ENCODE results near the gene ILRUN.
"Not testable (repeated sequence)": the region's sequence is repeated elsewhere in the genome, so short reads cannot be mapped to it uniquely, and the experiment has no call there.

ILRUN gene

GRCh38 chr6:34697904-34698559 is 1.5 kb upstream of the ILRUN start:
- H3K27ac ChIP-seq (ENCODE audit: low read depth, low read length, severe bottlenecking), result no peak overlapping the region
- H3K36me3 ChIP-seq (ENCODE audit: control insufficient read depth, insufficient read depth, low read length), result peaks cover 4% of the 10 kb centered on the region
- no peaks in the 10 kb centered on the region for H3K9me3 ChIP-seq (ENCODE audit: control insufficient read depth, low read length)
- WGBS, 2 experiments (ENCODE audit: insufficient coverage in 2 of 2), result 90 to 100% methylated on average over 1 to 4 of the region's 5 CpGs
- no peak overlapping the region for H3K4me3 ChIP-seq (ENCODE audit: extremely low read depth, insufficient read depth, low read length, poor library complexity, severe bottlenecking)
- peaks cover 5% of the 10 kb centered on the region for H3K4me1 ChIP-seq (ENCODE audit: control insufficient read depth, insufficient read depth, low read length, poor library complexity, severe bottlenecking)

- H3K9me3 ChIP-seq (ENCODE audit: control insufficient read depth, low read length), result no peaks in the 10 kb centered on the region
- H3K27ac ChIP-seq (ENCODE audit: low read depth, low read length, severe bottlenecking), result no peak overlapping the region
- peaks cover 5% of the 10 kb centered on the region for H3K4me1 ChIP-seq (ENCODE audit: control insufficient read depth, insufficient read depth, low read length, poor library complexity, severe bottlenecking)
- H3K4me3 ChIP-seq (ENCODE audit: extremely low read depth, insufficient read depth, low read length, poor library complexity, severe bottlenecking), result no peak overlapping the region
- H3K36me3 ChIP-seq (ENCODE audit: control insufficient read depth, insufficient read depth, low read length), result peaks cover 8% of the 10 kb centered on the region
- whole genome bisulfite sequencing, 2 experiments (ENCODE audit: insufficient coverage in 2 of 2), result 87% methylated on average over 5 of the region's 5 CpGs; no CpG with 5 or more reads in 1 of the 2 experiments
Observed at GRCh38 chr6:34697544-34697836, 923 bp upstream of the ILRUN start.

GRCh38 chr6:34696189-34696738 is 303 bp downstream of the ILRUN start:
- H3K4me1 ChIP-seq (ENCODE audit: control insufficient read depth, insufficient read depth, low read length, poor library complexity, severe bottlenecking), result peaks cover 5% of the 10 kb centered on the region
- WGBS, 2 experiments (ENCODE audit: insufficient coverage in 2 of 2), result 0% methylated on average over 24 to 31 of the region's 41 CpGs
- H3K4me3 ChIP-seq (ENCODE audit: extremely low read depth, insufficient read depth, low read length, poor library complexity, severe bottlenecking), result peak overlapping the region; percentile 75
- H3K36me3 ChIP-seq (ENCODE audit: control insufficient read depth, insufficient read depth, low read length), result peaks cover 12% of the 10 kb centered on the region
- H3K9me3 ChIP-seq (ENCODE audit: control insufficient read depth, low read length), result no peaks in the 10 kb centered on the region
- peak overlapping the region; percentile 43 for H3K27ac ChIP-seq (ENCODE audit: low read depth, low read length, severe bottlenecking)

GRCh38 chr6:34695729-34696188 is 808 bp downstream of the ILRUN start:
- 25 to 31% methylated on average over 5 of the region's 5 CpGs for WGBS, 2 experiments (ENCODE audit: insufficient coverage in 2 of 2)
- Histone ChIP-seq H3K27ac (ENCODE audit: low read depth, low read length, severe bottlenecking) (peak overlapping the region; percentile 43), H3K36me3 (ENCODE audit: control insufficient read depth, insufficient read depth, low read length) (peaks cover 12% of the 10 kb centered on the region), H3K4me1 (ENCODE audit: control insufficient read depth, insufficient read depth, low read length, poor library complexity, severe bottlenecking) (peaks cover 5% of the 10 kb centered on the region), H3K4me3 (ENCODE audit: extremely low read depth, insufficient read depth, low read length, poor library complexity, severe bottlenecking) (peak overlapping the region; percentile 75), H3K9me3 (ENCODE audit: control insufficient read depth, low read length) (no peaks in the 10 kb centered on the region)

GRCh38 chr6:34692280-34692679 is 4.3 kb downstream of the ILRUN start:
- no peaks in the 10 kb centered on the region for H3K9me3 ChIP-seq (ENCODE audit: control insufficient read depth, low read length)
- 100% methylated on average over 1 of the region's 4 CpGs; no CpG with 5 or more reads in 1 of the 2 experiments for WGBS, 2 experiments (ENCODE audit: insufficient coverage in 2 of 2)
- peaks cover 5% of the 10 kb centered on the region for H3K4me1 ChIP-seq (ENCODE audit: control insufficient read depth, insufficient read depth, low read length, poor library complexity, severe bottlenecking)
- peaks cover 25% of the 10 kb centered on the region for H3K36me3 ChIP-seq (ENCODE audit: control insufficient read depth, insufficient read depth, low read length)
- H3K4me3 ChIP-seq (ENCODE audit: extremely low read depth, insufficient read depth, low read length, poor library complexity, severe bottlenecking), result no peak overlapping the region
- no peak overlapping the region for H3K27ac ChIP-seq (ENCODE audit: low read depth, low read length, severe bottlenecking)

GRCh38 chr6:34689742-34690141 is 6.8 kb downstream of the ILRUN start:
- Histone ChIP-seq H3K27ac (ENCODE audit: low read depth, low read length, severe bottlenecking) (no peak overlapping the region), H3K9me3 (ENCODE audit: control insufficient read depth, low read length) (no peaks in the 10 kb centered on the region), H3K36me3 (ENCODE audit: control insufficient read depth, insufficient read depth, low read length) (peaks cover 30% of the 10 kb centered on the region), H3K4me3 (ENCODE audit: extremely low read depth, insufficient read depth, low read length, poor library complexity, severe bottlenecking) (no peak overlapping the region), H3K4me1 (ENCODE audit: control insufficient read depth, insufficient read depth, low read length, poor library complexity, severe bottlenecking) (no peaks in the 10 kb centered on the region)

GRCh38 chr6:34688956-34689355 is 7.6 kb downstream of the ILRUN start:
- peaks cover 30% of the 10 kb centered on the region for H3K36me3 ChIP-seq (ENCODE audit: control insufficient read depth, insufficient read depth, low read length)
- no peak overlapping the region for H3K4me3 ChIP-seq (ENCODE audit: extremely low read depth, insufficient read depth, low read length, poor library complexity, severe bottlenecking)
- no peaks in the 10 kb centered on the region for H3K9me3 ChIP-seq (ENCODE audit: control insufficient read depth, low read length)
- 100% methylated on average over 3 to 4 of the region's 5 CpGs for WGBS, 2 experiments (ENCODE audit: insufficient coverage in 2 of 2)
- no peaks in the 10 kb centered on the region for H3K4me1 ChIP-seq (ENCODE audit: control insufficient read depth, insufficient read depth, low read length, poor library complexity, severe bottlenecking)
- H3K27ac ChIP-seq (ENCODE audit: low read depth, low read length, severe bottlenecking), result no peak overlapping the region

GRCh38 chr6:34684919-34685318 is 11.6 kb downstream of the ILRUN start:
- WGBS, 2 experiments (ENCODE audit: insufficient coverage in 2 of 2), result 83 to 93% methylated on average over 1 to 2 of the region's 2 CpGs
- peaks cover 20% of the 10 kb centered on the region for H3K36me3 ChIP-seq (ENCODE audit: control insufficient read depth, insufficient read depth, low read length)
- no peaks in the 10 kb centered on the region for H3K9me3 ChIP-seq (ENCODE audit: control insufficient read depth, low read length)

GRCh38 chr6:34684364-34684763 is 12.2 kb downstream of the ILRUN start:
- Histone ChIP-seq H3K4me3 (ENCODE audit: extremely low read depth, insufficient read depth, low read length, poor library complexity, severe bottlenecking) (no peak overlapping the region), H3K4me1 (ENCODE audit: control insufficient read depth, insufficient read depth, low read length, poor library complexity, severe bottlenecking) (peaks cover 17% of the 10 kb centered on the region), H3K9me3 (ENCODE audit: control insufficient read depth, low read length) (no peaks in the 10 kb centered on the region), H3K27ac (ENCODE audit: low read depth, low read length, severe bottlenecking) (no peak overlapping the region), H3K36me3 (ENCODE audit: control insufficient read depth, insufficient read depth, low read length) (peaks cover 20% of the 10 kb centered on the region)
- WGBS, 2 experiments (ENCODE audit: insufficient coverage in 2 of 2), result 70 to 86% methylated on average over 1 of the region's 2 CpGs

More at GRCh38 chr6:34684919-34685318, 11.6 kb downstream of the ILRUN start:
- Histone ChIP-seq H3K4me1 (ENCODE audit: control insufficient read depth, insufficient read depth, low read length, poor library complexity, severe bottlenecking) (peaks cover 14% of the 10 kb centered on the region), H3K4me3 (ENCODE audit: extremely low read depth, insufficient read depth, low read length, poor library complexity, severe bottlenecking) (no peak overlapping the region), H3K27ac (ENCODE audit: low read depth, low read length, severe bottlenecking) (peak overlapping the region; percentile 23)

GRCh38 chr6:34680802-34681515 is 15.6 kb downstream of the ILRUN start:
- Histone ChIP-seq H3K4me3 (ENCODE audit: extremely low read depth, insufficient read depth, low read length, poor library complexity, severe bottlenecking) (no peak overlapping the region), H3K36me3 (ENCODE audit: control insufficient read depth, insufficient read depth, low read length) (peaks cover 8% of the 10 kb centered on the region), H3K27ac (ENCODE audit: low read depth, low read length, severe bottlenecking) (no peak overlapping the region), H3K9me3 (ENCODE audit: control insufficient read depth, low read length) (no peaks in the 10 kb centered on the region), H3K4me1 (ENCODE audit: control insufficient read depth, insufficient read depth, low read length, poor library complexity, severe bottlenecking) (peaks cover 17% of the 10 kb centered on the region)
- WGBS, 2 experiments (ENCODE audit: insufficient coverage in 2 of 2), result 79 to 95% methylated on average over 3 of the region's 3 CpGs

- H3K9me3 ChIP-seq (ENCODE audit: control insufficient read depth, low read length); H3K4me3 ChIP-seq (ENCODE audit: extremely low read depth, insufficient read depth, low read length, poor library complexity, severe bottlenecking); H3K27ac ChIP-seq (ENCODE audit: low read depth, low read length, severe bottlenecking); H3K36me3 ChIP-seq (ENCODE audit: control insufficient read depth, insufficient read depth, low read length): not testable (repeated sequence)
- WGBS, 2 experiments (ENCODE audit: insufficient coverage in 2 of 2), result 84 to 94% methylated on average over 5 of the region's 7 CpGs
- H3K4me1 ChIP-seq (ENCODE audit: control insufficient read depth, insufficient read depth, low read length, poor library complexity, severe bottlenecking), result peaks cover 17% of the 10 kb centered on the region
Observed at GRCh38 chr6:34680313-34680712, 16.3 kb downstream of the ILRUN start.
